Right lobe of liver (tissue), 4 donors: ENCODE measurements around the gene TRAF4.

Source experiments
- POLR2A ChIP-seq: fragments of 450-650 bp; IDR thresholded peaks from one replicate; pipeline ENCODE4 v1.6.1; 2017; ENCODE audit warnings: antibody characterized with exemption, mild to moderate bottlenecking
- TF ChIP-seq, protein P1 (sequence below), 4 donors: fragments of 200-600 bp in 3 of 4; fragments of 450-650 bp in 1 of 4; IDR thresholded peaks; one replicate each; pipeline versions ENCODE4 v1.5.1 to v1.8.0; 2016 to 2022; ENCODE audit warnings: antibody characterized with exemption in 4 of 4, mild to moderate bottlenecking in 2 of 4
- donor health status: DM: no; HTN: no; CAD: no.
- donor health status: DM: no; HTN: no; CAD: no.
- donor health status: DM: no; HTN: yes; CAD: no.

DNA sequence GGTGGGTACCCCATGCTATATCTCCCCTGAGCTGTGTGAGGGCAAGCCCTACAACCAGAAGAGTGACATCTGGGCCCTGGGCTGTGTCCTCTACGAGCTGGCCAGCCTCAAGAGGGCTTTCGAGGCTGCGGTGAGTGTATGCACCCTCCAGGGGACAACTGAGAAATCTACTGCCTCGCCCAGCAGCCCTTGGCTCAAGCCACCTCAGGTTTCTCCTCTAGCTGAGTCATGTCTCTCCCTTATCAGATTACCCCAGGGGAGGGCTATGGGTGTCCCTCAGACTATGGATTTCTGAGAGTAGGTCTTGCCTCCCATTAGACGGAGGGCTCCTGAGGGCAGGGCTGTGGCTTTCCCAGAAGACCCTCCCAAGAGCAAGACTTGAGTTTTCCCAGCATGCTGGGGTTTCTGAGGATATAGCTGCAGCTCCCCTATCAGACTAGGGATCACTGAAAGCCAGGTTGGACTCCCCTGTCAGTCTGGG lies 8.5 kb upstream of the TRAF4 start:
- TF ChIP-seq, protein P1, sequence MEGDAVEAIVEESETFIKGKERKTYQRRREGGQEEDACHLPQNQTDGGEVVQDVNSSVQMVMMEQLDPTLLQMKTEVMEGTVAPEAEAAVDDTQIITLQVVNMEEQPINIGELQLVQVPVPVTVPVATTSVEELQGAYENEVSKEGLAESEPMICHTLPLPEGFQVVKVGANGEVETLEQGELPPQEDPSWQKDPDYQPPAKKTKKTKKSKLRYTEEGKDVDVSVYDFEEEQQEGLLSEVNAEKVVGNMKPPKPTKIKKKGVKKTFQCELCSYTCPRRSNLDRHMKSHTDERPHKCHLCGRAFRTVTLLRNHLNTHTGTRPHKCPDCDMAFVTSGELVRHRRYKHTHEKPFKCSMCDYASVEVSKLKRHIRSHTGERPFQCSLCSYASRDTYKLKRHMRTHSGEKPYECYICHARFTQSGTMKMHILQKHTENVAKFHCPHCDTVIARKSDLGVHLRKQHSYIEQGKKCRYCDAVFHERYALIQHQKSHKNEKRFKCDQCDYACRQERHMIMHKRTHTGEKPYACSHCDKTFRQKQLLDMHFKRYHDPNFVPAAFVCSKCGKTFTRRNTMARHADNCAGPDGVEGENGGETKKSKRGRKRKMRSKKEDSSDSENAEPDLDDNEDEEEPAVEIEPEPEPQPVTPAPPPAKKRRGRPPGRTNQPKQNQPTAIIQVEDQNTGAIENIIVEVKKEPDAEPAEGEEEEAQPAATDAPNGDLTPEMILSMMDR (IDR thresholded peaks at IDR 0.05): no peak
- no peak for TF ChIP-seq POLR2A
